Left lung (tissue), 10 donors: ENCODE data around the gene EBI3. TPM values are rescaled to one million over a fixed set of nuclear protein-coding genes. Genes with fewer than 3 reads are reported as not detected.
"Not testable (repeated sequence)": the region's sequence is repeated elsewhere in the genome, so short reads cannot be mapped to it uniquely, and the experiment has no call there.

Experiments used
- ATAC-seq: fragments of 200-7000 bp; cut with Tn5 transposase; one replicate; pipeline ENCODE4 v1.9.1; 2020; ENCODE audit warnings: moderate library complexity
- DNase-seq, 4 donors: peaks; one replicate each; pipeline ENCODE4 v3.0.0-alpha.2; 2013 to 2020
- H3K27ac ChIP-seq, 2 donors: fragments of 200-600 bp; sonication (generic) in 1 of 2; one replicate each; pipeline versions ENCODE4 v1.5.0 to v1.8.0; 2020 to 2021
- H3K27me3 ChIP-seq, 2 donors: fragments of 200-600 bp; sonication (generic) in 1 of 2; one replicate each; pipeline versions ENCODE4 v1.5.0 to v1.8.0; 2020 to 2021
- H3K36me3 ChIP-seq, 2 donors: fragments of 200-600 bp; sonication (generic) in 1 of 2; one replicate each; pipeline versions ENCODE4 v1.5.0 to v1.8.0; 2020 to 2021
- H3K4me1 ChIP-seq, 2 donors: fragments of 200-600 bp; one replicate each; pipeline ENCODE4 v1.8.0; 2021
- H3K4me3 ChIP-seq, 2 donors: fragments of 200-600 bp; sonication (generic) in 1 of 2; one replicate each; pipeline versions ENCODE4 v1.5.0 to v1.8.0; 2020 to 2021; ENCODE audit warnings: mild to moderate bottlenecking in 1 of 2
- H3K9me3 ChIP-seq, 2 donors: fragments of 200-600 bp; sonication (generic) in 1 of 2; one replicate each; pipeline versions ENCODE4 v1.5.0 to v1.8.0; 2020 to 2021
- intact Hi-C, 2 donors: fragments of 100-400 bp; cut with DNase I; formaldehyde crosslinking; loops; one replicate each; pipeline versions ENCODE4 v1.11.2 to v1.14.2; 2022
- polyA plus RNA-seq, 6 donors: library from polyadenylated mRNA; unstranded; fragments of 120-200 nt; gene quantifications; one replicate each; pipeline ENCODE4 v1.2.1, GENCODE V29; 2013; ENCODE audit not compliant: insufficient read length in 6 of 6
- total RNA-seq, 2 donors: library from RNA; stranded (reverse); fragmentation: NEBNext Ultra II Directional; extraction: Animal tissue kit (Norgen Biotek cat#: 25700); gene quantifications; one replicate each; pipeline ENCODE4 v1.2.1, GENCODE V29; 2021
- TF ChIP-seq, protein P1 (sequence below), 2 donors: fragments of 200-600 bp; sonication (generic) in 1 of 2; IDR thresholded peaks; one replicate each; pipeline versions ENCODE4 v1.5.0 to v1.8.0; 2021; ENCODE audit warnings: antibody characterized with exemption in 2 of 2
- donor health status: DM: no; HTN: yes; CAD: no.
- donor health status: DM: no; HTN: no; CAD: no.

EBI3 gene
- total and polyA plus RNA-seq, 8 donors: 0.39 to 6.0 (median 0.64) TPM

DNA sequence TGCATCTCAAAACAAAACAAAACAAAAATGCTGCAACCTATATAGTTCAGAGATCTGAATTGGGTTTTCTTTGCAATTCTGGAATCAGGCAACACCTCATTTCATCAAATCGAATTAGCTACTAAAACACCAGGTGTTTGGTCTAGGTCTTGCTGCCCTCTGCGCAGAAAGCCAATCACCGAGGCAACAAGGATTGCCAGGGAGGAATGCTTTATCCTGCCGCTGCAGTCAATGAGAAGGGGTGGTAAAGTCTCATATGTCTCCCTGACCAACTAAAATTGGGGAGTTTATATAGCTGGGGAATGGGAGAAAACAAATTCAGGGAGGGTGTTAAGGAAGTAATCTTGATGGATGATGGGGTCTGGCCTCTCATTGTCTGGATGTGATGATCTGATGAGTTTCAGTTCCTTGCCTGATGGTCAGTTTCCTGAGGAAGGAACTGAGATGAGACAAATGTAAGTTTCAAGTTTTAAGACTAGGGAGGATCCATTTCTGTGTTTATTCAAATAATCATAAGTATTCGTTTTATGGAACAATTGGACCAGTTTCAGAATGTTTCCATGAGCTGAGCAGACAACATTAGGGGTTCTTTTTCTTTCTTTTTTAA is 12.6 kb downstream of the EBI3 start:
- intact Hi-C loops: no loop called here
- Histone ChIP-seq H3K4me1 (peaks cover 0 to 7% of the 10 kb centered on the region in 2 donors), H3K4me3 (no peak overlapping the region), H3K36me3 (no peaks in the 10 kb centered on the region), H3K27me3 (peaks cover 0 to 18% of the 10 kb centered on the region in 2 donors), H3K27ac (no peak overlapping the region), H3K9me3 (peaks cover 0 to 16% of the 10 kb centered on the region in 2 donors)
- no peak for DNase-seq
- no peak for ATAC-seq
- TF ChIP-seq, protein P1, sequence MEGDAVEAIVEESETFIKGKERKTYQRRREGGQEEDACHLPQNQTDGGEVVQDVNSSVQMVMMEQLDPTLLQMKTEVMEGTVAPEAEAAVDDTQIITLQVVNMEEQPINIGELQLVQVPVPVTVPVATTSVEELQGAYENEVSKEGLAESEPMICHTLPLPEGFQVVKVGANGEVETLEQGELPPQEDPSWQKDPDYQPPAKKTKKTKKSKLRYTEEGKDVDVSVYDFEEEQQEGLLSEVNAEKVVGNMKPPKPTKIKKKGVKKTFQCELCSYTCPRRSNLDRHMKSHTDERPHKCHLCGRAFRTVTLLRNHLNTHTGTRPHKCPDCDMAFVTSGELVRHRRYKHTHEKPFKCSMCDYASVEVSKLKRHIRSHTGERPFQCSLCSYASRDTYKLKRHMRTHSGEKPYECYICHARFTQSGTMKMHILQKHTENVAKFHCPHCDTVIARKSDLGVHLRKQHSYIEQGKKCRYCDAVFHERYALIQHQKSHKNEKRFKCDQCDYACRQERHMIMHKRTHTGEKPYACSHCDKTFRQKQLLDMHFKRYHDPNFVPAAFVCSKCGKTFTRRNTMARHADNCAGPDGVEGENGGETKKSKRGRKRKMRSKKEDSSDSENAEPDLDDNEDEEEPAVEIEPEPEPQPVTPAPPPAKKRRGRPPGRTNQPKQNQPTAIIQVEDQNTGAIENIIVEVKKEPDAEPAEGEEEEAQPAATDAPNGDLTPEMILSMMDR (IDR thresholded peaks at IDR 0.05): no peak

DNA sequence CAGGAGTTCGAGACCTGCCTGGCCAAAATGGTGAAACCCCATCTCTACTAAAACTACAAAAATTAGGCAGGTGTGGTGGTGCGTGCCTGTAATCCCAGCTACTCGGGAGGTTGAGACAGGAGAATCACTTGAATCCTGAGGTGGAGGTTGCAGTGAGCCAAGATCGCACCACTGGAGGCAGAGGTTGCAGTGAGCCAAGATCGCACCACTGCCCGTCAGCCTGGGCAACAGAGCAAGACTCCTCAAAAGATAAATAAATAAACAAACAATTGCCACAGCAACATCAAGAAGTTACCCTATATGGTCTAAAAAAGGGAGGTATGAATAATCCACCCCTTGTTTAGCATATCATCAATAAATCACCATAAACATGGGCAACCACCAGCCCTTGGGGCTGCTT is 16.6 kb downstream of the EBI3 start:
- peaks cover 0 to 23% of the 10 kb centered on the region in 2 donors for H3K36me3 ChIP-seq
- H3K9me3 ChIP-seq: peaks cover 0 to 16% of the 10 kb centered on the region in 2 donors
- H3K4me3 ChIP-seq, ATAC-seq, intact Hi-C loops, H3K27ac ChIP-seq, H3K27me3 ChIP-seq, DNase-seq: not testable (repeated sequence)
- H3K4me1 ChIP-seq: peaks cover 0 to 15% of the 10 kb centered on the region in 2 donors

DNA sequence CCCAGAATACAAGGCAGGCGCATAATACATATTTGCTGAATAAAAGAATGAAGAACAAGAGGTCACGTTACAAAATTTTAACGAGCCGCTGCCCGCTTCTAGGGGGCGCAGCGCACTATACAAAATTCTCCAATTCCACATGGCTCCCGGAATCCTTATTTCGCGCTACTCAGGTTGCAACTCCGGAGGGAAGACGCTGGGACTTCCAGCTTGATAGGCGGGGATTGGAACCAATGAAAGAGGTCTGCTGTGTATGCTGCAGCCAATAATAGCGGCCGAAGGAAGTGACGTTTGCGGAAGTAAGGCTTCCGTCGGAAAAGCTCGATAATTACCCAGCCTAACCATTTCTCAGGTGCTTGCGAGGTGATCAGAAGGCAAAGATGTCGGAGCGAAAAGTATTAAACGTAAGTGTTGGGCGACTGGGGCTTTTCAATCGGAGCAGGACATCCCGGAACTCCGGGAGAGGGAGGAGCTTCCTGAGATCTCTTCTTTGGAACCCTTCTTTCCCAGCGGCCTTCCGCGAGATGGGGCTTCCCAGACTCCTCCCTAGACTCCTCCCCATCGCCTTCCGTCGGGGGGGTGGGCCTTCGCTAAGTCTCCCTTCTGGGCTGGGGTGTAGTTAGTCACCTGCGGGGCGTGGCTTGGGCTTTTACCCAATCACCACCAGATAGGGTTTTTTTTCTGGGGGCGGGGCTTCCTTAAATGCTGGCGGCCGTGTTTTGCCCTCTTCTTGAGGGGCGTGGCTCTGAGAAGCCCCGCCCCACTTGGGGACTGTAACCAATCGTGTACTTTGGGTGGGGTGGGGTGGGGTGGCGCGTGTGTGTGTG is 17.7 kb downstream of the EBI3 start, which contains the start of gene YJU2:
TSS of gene YJU2 (plus strand) at position 314 of the 827 bp plus-strand sequence. CDS start at position 381, 67 bp downstream.
- Histone ChIP-seq H3K27ac (peak within 1 kb of the TSS; percentile 95 to 99), H3K36me3 (peaks cover 0 to 34% of the 10 kb centered on the region in 2 donors), H3K27me3 (no peaks in the 10 kb centered on the region), H3K4me3 (peak within 1 kb of the TSS; percentile 41 to 58), H3K9me3 (peaks cover 0 to 6% of the 10 kb centered on the region in 2 donors), H3K4me1 (peaks cover 0 to 15% of the 10 kb centered on the region in 2 donors)
- peak; percentile 97 to 99 (median 98) for DNase-seq
- TF ChIP-seq, protein P1 (IDR thresholded peaks at IDR 0.05): no peak
- intact Hi-C loops: no loop called here
- peak; percentile 99 for ATAC-seq

DNA sequence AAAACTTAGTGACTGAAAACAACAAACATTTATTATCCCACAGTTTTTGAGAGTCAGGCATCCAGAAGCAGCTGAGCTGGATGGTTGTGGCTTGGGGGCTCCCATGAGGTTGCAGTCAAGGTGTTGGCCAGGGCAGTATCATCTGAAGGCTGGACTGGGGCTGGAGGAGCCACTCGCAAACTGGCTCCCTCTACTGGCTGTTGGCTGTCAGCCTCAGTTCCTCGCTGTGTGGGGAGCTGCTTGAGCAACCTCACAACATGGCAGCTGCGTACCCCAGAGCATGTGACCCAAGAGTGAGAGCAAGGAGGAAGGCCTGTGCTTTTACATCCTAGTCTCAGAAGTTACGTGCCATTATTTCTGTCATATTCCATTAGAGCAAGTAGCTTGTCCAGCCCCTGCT is 27.2 kb downstream of the EBI3 start:
- DNase-seq (no peak), ATAC-seq (no peak)
- Histone ChIP-seq H3K36me3 (peaks cover 0 to 100% of the 10 kb centered on the region in 2 donors), H3K4me1 (no peaks in the 10 kb centered on the region), H3K27ac (no peak overlapping the region), H3K4me3 (no peak overlapping the region), H3K27me3 (no peaks in the 10 kb centered on the region), H3K9me3 (peaks cover 0 to 5% of the 10 kb centered on the region in 2 donors)
- intact Hi-C loops: no loop called here
- TF ChIP-seq, protein P1 (IDR thresholded peaks at IDR 0.05): no peak

DNA sequence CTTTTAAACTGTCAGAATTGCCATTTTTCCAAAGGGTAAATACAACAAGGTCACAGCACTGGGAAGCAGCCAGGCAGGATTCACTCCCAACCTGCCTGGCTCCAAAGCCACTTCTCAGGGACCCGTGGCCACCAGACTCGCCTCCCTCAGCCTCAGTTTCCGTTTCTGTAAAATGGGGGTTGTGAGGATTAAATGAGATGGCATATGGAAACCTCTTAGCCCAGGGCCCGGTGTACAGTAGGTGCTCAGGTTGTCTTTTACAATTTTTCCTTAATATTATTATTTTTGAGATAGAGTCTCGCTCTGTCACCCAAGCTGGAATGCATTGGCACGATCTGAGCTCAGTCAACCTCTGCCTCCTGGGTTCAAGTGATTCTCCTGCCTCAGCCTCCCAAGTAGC is 27.7 kb downstream of the EBI3 start:
- Histone ChIP-seq H3K4me1 (no peaks in the 10 kb centered on the region), H3K27ac (no peak overlapping the region), H3K9me3 (peaks cover 0 to 5% of the 10 kb centered on the region in 2 donors), H3K4me3 (no peak overlapping the region), H3K27me3 (no peaks in the 10 kb centered on the region), H3K36me3 (peaks cover 0 to 100% of the 10 kb centered on the region in 2 donors)
- DNase-seq (no peak), ATAC-seq (no peak)
- TF ChIP-seq, protein P1 (IDR thresholded peaks at IDR 0.05): no peak
- intact Hi-C loops: no loop called here
